ENCODE data around the gene RAB1B.

Gene RAB1B

GRCh38 chr11:66220566-66220935 is 47.9 kb upstream of the RAB1B start:
- Histone ChIP-seq H3F3A (ENCODE audit: insufficient read depth, low read length) (no peaks in the 10 kb centered on the region), H3K36me3 (ENCODE audit: insufficient read depth, low read length) (peaks cover 73% of the 10 kb centered on the region)

GRCh38 chr11:66221012-66221411 is 47.4 kb upstream of the RAB1B start:
- no peaks in the 10 kb centered on the region for H3K9me2 ChIP-seq (ENCODE audit: low read depth, low read length)
- H3K4me3 ChIP-seq (ENCODE audit: low read depth, low read length, poor library complexity, severe bottlenecking), result no peak overlapping the region
- no peaks in the 10 kb centered on the region for H3K27me3 ChIP-seq (ENCODE audit: insufficient read depth, low read length)
- H4K20me1 ChIP-seq (ENCODE audit: insufficient read depth, low read length), result no peaks in the 10 kb centered on the region
- no peaks in the 10 kb centered on the region for H3K79me2 ChIP-seq (ENCODE audit: insufficient read depth, low read length)
- H3K27ac ChIP-seq (ENCODE audit: low read depth, low read length, poor library complexity, severe bottlenecking), result no peak overlapping the region
- H3F3A ChIP-seq (ENCODE audit: insufficient read depth, low read length), result no peaks in the 10 kb centered on the region
- H3K9me3 ChIP-seq (ENCODE audit: low read length), result no peaks in the 10 kb centered on the region
- H3K36me3 ChIP-seq (ENCODE audit: insufficient read depth, low read length), result peaks cover 72% of the 10 kb centered on the region
- no peak overlapping the region for H3K9ac ChIP-seq (ENCODE audit: low read length)
- TF ChIP-seq CTCF (IDR thresholded peaks at IDR 0.05; ENCODE audit: low read length) (no peak), EZH2 (IDR thresholded peaks at IDR 0.05; ENCODE audit: borderline replicate concordance, low read length) (no peak)
- no peak overlapping the region for H2AFZ ChIP-seq (ENCODE audit: low read length)
- no peak overlapping the region for H3K4me2 ChIP-seq (ENCODE audit: low read length)
- peaks cover 9% of the 10 kb centered on the region for H3K4me1 ChIP-seq (ENCODE audit: insufficient read depth, low read length, severe bottlenecking)

More at GRCh38 chr11:66220566-66220935, 47.9 kb upstream of the RAB1B start:
- Histone ChIP-seq H3K9me2 (ENCODE audit: low read depth, low read length) (no peaks in the 10 kb centered on the region), H3K9ac (ENCODE audit: low read length) (no peak overlapping the region), H3K4me2 (ENCODE audit: low read length) (no peak overlapping the region), H2AFZ (ENCODE audit: low read length) (no peak overlapping the region), H3K9me3 (ENCODE audit: low read length) (no peaks in the 10 kb centered on the region), H3K4me3 (ENCODE audit: low read depth, low read length, poor library complexity, severe bottlenecking) (no peak overlapping the region), H4K20me1 (ENCODE audit: insufficient read depth, low read length) (no peaks in the 10 kb centered on the region), H3K27ac (ENCODE audit: low read depth, low read length, poor library complexity, severe bottlenecking) (no peak overlapping the region), H3K27me3 (ENCODE audit: insufficient read depth, low read length) (no peaks in the 10 kb centered on the region), H3K79me2 (ENCODE audit: insufficient read depth, low read length) (no peaks in the 10 kb centered on the region), H3K4me1 (ENCODE audit: insufficient read depth, low read length, severe bottlenecking) (peaks cover 9% of the 10 kb centered on the region)
- no peak for TF ChIP-seq CTCF (IDR thresholded peaks at IDR 0.05; ENCODE audit: low read length)
- no peak for TF ChIP-seq EZH2 (IDR thresholded peaks at IDR 0.05; ENCODE audit: borderline replicate concordance, low read length)

GRCh38 chr11:66221726-66222236 is 46.7 kb upstream of the RAB1B start:
- H3K79me2 ChIP-seq (ENCODE audit: insufficient read depth, low read length), result no peaks in the 10 kb centered on the region
- TF ChIP-seq EZH2 (IDR thresholded peaks at IDR 0.05; ENCODE audit: borderline replicate concordance, low read length), result no peak
- no peak for TF ChIP-seq CTCF (IDR thresholded peaks at IDR 0.05; ENCODE audit: low read length)
- H3K36me3 ChIP-seq (ENCODE audit: insufficient read depth, low read length), result peaks cover 65% of the 10 kb centered on the region
- no peaks in the 10 kb centered on the region for H3K27me3 ChIP-seq (ENCODE audit: insufficient read depth, low read length)
- H3K9me3 ChIP-seq (ENCODE audit: low read length), result no peaks in the 10 kb centered on the region
- no peaks in the 10 kb centered on the region for H4K20me1 ChIP-seq (ENCODE audit: insufficient read depth, low read length)
- H3K27ac ChIP-seq (ENCODE audit: low read depth, low read length, poor library complexity, severe bottlenecking), result peak overlapping the region; percentile 57
- no peak overlapping the region for H3K4me2 ChIP-seq (ENCODE audit: low read length)
- no peak overlapping the region for H3K9ac ChIP-seq (ENCODE audit: low read length)
- H3K4me1 ChIP-seq (ENCODE audit: insufficient read depth, low read length, severe bottlenecking), result peaks cover 9% of the 10 kb centered on the region
- no peaks in the 10 kb centered on the region for H3K9me2 ChIP-seq (ENCODE audit: low read depth, low read length)
- H3K4me3 ChIP-seq (ENCODE audit: low read depth, low read length, poor library complexity, severe bottlenecking), result no peak overlapping the region
- no peak overlapping the region for H2AFZ ChIP-seq (ENCODE audit: low read length)
- H3F3A ChIP-seq (ENCODE audit: insufficient read depth, low read length), result no peaks in the 10 kb centered on the region
